ENCODE measurements around the gene PCDHGB7. TPM values are rescaled to one million over a fixed set of nuclear protein-coding genes. Genes with fewer than 3 reads are reported as not detected.
"Not testable (repeated sequence)": the region's sequence is repeated elsewhere in the genome, so short reads cannot be mapped to it uniquely, and the experiment has no call there.

PCDHGB7 gene
- total and polyA plus RNA-seq, 2 donors (not counting 1 experiment from before 2014, with no cell fraction given), result 13.0 to 15.3 TPM

DNA sequence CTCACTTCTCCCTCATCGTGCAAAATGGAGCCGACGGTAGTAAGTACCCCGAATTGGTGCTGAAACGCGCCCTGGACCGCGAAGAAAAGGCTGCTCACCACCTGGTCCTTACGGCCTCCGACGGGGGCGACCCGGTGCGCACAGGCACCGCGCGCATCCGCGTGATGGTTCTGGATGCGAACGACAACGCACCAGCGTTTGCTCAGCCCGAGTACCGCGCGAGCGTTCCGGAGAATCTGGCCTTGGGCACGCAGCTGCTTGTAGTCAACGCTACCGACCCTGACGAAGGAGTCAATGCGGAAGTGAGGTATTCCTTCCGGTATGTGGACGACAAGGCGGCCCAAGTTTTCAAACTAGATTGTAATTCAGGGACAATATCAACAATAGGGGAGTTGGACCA lies 13.8 kb downstream of the PCDHGB7 start:
- Histone ChIP-seq H3K36me3 (ENCODE audit: control insufficient read depth, insufficient read depth, low read length) (peaks cover 2% of the 10 kb centered on the region), H3K27me3 (ENCODE audit: control insufficient read depth, insufficient read depth, low read length) (no peaks in the 10 kb centered on the region), H3K4me3 (replicated peaks in 1 of 4; ENCODE audit: control extremely low read depth in 1 of 4, insufficient read depth in 1 of 4, low read depth in 3 of 4, low read length in 4 of 4) (peak overlapping the region in 3 of 4 experiments; percentile 32 to 58 (median 56)), H3K27ac (ENCODE audit: insufficient read depth, low read length) (peak overlapping the region; percentile 59), H4K20me1 (ENCODE audit: control insufficient read depth, extremely low read depth, insufficient read depth, low read length) (no peaks in the 10 kb centered on the region), H3K79me2 (ENCODE audit: control insufficient read depth, insufficient read depth, low read length) (peaks cover 2% of the 10 kb centered on the region), H3K9ac (ENCODE audit: insufficient read depth, low read length) (no peak overlapping the region), H2AFZ (ENCODE audit: low read length) (peak overlapping the region; percentile 6), H3K4me1 (ENCODE audit: control insufficient read depth, extremely low read depth, insufficient read depth, low read length) (no peaks in the 10 kb centered on the region), H3K9me3 (ENCODE audit: control insufficient read depth, insufficient read depth, low read depth, low read length) (peaks cover 8% of the 10 kb centered on the region), H3K4me2 (ENCODE audit: extremely low read depth, insufficient read depth, low read length) (peak overlapping the region; percentile 30)
- no peak for TF ChIP-seq EZH2 (IDR thresholded peaks at IDR 0.05; ENCODE audit: low read length, missing control alignments)
- TF ChIP-seq, protein P1, sequence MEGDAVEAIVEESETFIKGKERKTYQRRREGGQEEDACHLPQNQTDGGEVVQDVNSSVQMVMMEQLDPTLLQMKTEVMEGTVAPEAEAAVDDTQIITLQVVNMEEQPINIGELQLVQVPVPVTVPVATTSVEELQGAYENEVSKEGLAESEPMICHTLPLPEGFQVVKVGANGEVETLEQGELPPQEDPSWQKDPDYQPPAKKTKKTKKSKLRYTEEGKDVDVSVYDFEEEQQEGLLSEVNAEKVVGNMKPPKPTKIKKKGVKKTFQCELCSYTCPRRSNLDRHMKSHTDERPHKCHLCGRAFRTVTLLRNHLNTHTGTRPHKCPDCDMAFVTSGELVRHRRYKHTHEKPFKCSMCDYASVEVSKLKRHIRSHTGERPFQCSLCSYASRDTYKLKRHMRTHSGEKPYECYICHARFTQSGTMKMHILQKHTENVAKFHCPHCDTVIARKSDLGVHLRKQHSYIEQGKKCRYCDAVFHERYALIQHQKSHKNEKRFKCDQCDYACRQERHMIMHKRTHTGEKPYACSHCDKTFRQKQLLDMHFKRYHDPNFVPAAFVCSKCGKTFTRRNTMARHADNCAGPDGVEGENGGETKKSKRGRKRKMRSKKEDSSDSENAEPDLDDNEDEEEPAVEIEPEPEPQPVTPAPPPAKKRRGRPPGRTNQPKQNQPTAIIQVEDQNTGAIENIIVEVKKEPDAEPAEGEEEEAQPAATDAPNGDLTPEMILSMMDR (conservative IDR thresholded peaks at IDR 0.05 in 1 of 2, IDR thresholded peaks at IDR 0.05 in 1 of 2; ENCODE audit: low read depth in 1 of 2, low read length in 2 of 2), result no peak
- peak; percentile 24 to 46 for DNase-seq (ENCODE audit: low read depth in 2 of 2)

DNA sequence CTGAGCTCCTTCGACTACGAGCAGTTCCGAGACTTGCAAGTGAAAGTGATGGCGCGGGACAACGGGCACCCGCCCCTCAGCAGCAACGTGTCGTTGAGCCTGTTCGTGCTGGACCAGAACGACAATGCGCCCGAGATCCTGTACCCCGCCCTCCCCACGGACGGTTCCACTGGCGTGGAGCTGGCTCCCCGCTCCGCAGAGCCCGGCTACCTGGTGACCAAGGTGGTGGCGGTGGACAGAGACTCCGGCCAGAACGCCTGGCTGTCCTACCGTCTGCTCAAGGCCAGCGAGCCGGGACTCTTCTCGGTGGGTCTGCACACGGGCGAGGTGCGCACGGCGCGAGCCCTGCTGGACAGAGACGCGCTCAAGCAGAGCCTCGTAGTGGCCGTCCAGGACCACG lies 14.8 kb downstream of the PCDHGB7 start:
- H4K20me1 ChIP-seq (ENCODE audit: control insufficient read depth, extremely low read depth, insufficient read depth, low read length); H3K4me1 ChIP-seq (ENCODE audit: control insufficient read depth, extremely low read depth, insufficient read depth, low read length); H3K27ac ChIP-seq (ENCODE audit: insufficient read depth, low read length); H3K4me2 ChIP-seq (ENCODE audit: extremely low read depth, insufficient read depth, low read length); H3K9me3 ChIP-seq (ENCODE audit: control insufficient read depth, insufficient read depth, low read depth, low read length); H3K9ac ChIP-seq (ENCODE audit: insufficient read depth, low read length); H3K36me3 ChIP-seq (ENCODE audit: control insufficient read depth, insufficient read depth, low read length); H2AFZ ChIP-seq (ENCODE audit: low read length); H3K79me2 ChIP-seq (ENCODE audit: control insufficient read depth, insufficient read depth, low read length); H3K27me3 ChIP-seq (ENCODE audit: control insufficient read depth, insufficient read depth, low read length); DNase-seq (ENCODE audit: low read depth in 2 of 2): not testable (repeated sequence)
- peak overlapping the region in 1 of 4 experiments; percentile 11 for H3K4me3 ChIP-seq (replicated peaks in 1 of 4; ENCODE audit: control extremely low read depth in 1 of 4, insufficient read depth in 1 of 4, low read depth in 3 of 4, low read length in 4 of 4)

DNA sequence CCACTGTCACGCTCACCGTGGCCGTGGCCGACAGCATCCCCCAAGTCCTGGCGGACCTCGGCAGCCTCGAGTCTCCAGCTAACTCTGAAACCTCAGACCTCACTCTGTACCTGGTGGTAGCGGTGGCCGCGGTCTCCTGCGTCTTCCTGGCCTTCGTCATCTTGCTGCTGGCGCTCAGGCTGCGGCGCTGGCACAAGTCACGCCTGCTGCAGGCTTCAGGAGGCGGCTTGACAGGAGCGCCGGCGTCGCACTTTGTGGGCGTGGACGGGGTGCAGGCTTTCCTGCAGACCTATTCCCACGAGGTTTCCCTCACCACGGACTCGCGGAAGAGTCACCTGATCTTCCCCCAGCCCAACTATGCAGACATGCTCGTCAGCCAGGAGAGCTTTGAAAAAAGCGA lies 15.2 kb downstream of the PCDHGB7 start:
- not testable (repeated sequence) for H3K9me3 ChIP-seq (ENCODE audit: control insufficient read depth, insufficient read depth, low read depth, low read length); H3K79me2 ChIP-seq (ENCODE audit: control insufficient read depth, insufficient read depth, low read length); H3K9ac ChIP-seq (ENCODE audit: insufficient read depth, low read length); H3K27ac ChIP-seq (ENCODE audit: insufficient read depth, low read length); H3K4me2 ChIP-seq (ENCODE audit: extremely low read depth, insufficient read depth, low read length); H3K4me1 ChIP-seq (ENCODE audit: control insufficient read depth, extremely low read depth, insufficient read depth, low read length); DNase-seq (ENCODE audit: low read depth in 2 of 2); H2AFZ ChIP-seq (ENCODE audit: low read length); H3K27me3 ChIP-seq (ENCODE audit: control insufficient read depth, insufficient read depth, low read length); H4K20me1 ChIP-seq (ENCODE audit: control insufficient read depth, extremely low read depth, insufficient read depth, low read length); H3K36me3 ChIP-seq (ENCODE audit: control insufficient read depth, insufficient read depth, low read length)
- peak overlapping the region in 1 of 4 experiments; percentile 21 for H3K4me3 ChIP-seq (replicated peaks in 1 of 4; ENCODE audit: control extremely low read depth in 1 of 4, insufficient read depth in 1 of 4, low read depth in 3 of 4, low read length in 4 of 4)

DNA sequence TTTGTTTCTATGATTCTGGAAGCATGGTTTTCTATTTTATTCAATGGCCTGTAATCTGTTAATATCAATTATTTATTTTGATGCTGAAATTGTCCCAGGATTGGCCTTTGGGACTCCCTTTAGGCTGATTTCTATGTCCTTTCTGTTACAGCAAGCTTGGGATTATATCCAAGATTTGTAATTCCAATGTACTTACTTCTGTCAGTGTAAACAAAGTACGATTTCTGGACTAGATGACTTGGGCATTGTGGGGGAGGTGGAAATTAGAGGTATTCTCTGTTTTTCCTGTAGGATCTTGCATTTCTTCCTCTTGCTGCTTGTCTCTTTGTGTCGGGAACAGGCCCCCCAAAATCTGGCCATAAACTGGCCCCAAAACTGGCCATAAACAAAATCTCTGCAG lies 16.5 kb downstream of the PCDHGB7 start:
- H3K79me2 ChIP-seq (ENCODE audit: control insufficient read depth, insufficient read depth, low read length), result peaks cover 2% of the 10 kb centered on the region
- no peaks in the 10 kb centered on the region for H3K4me1 ChIP-seq (ENCODE audit: control insufficient read depth, extremely low read depth, insufficient read depth, low read length)
- peaks cover 3% of the 10 kb centered on the region for H3K9me3 ChIP-seq (ENCODE audit: control insufficient read depth, insufficient read depth, low read depth, low read length)
- no peaks in the 10 kb centered on the region for H4K20me1 ChIP-seq (ENCODE audit: control insufficient read depth, extremely low read depth, insufficient read depth, low read length)
- H3K27me3 ChIP-seq (ENCODE audit: control insufficient read depth, insufficient read depth, low read length), result no peaks in the 10 kb centered on the region
- H3K4me3 ChIP-seq (replicated peaks in 1 of 4; ENCODE audit: control extremely low read depth in 1 of 4, insufficient read depth in 1 of 4, low read depth in 3 of 4, low read length in 4 of 4), result peak overlapping the region in 2 of 4 experiments; percentile 3 to 5
- TF ChIP-seq, protein P1 (conservative IDR thresholded peaks at IDR 0.05 in 1 of 2, IDR thresholded peaks at IDR 0.05 in 1 of 2; ENCODE audit: low read depth in 1 of 2, low read length in 2 of 2), result no peak
- no peak for TF ChIP-seq EZH2 (IDR thresholded peaks at IDR 0.05; ENCODE audit: low read length, missing control alignments)
- H3K36me3 ChIP-seq (ENCODE audit: control insufficient read depth, insufficient read depth, low read length), result no peaks in the 10 kb centered on the region
- no peak overlapping the region for H3K27ac ChIP-seq (ENCODE audit: insufficient read depth, low read length)
- H3K4me2 ChIP-seq (ENCODE audit: extremely low read depth, insufficient read depth, low read length), result no peak overlapping the region
- DNase-seq (ENCODE audit: low read depth in 2 of 2), result peak; percentile 18 to 32
- H2AFZ ChIP-seq (ENCODE audit: low read length), result no peak overlapping the region
- H3K9ac ChIP-seq (ENCODE audit: insufficient read depth, low read length), result no peak overlapping the region
